Measurements from ENCODE around the gene GEMIN7.
"Not testable (repeated sequence)": the region's sequence is repeated elsewhere in the genome, so short reads cannot be mapped to it uniquely, and the experiment has no call there.

Gene GEMIN7

GRCh38 chr19:45103508-45104319 is 24.7 kb downstream of the GEMIN7 start:
- no peaks in the 10 kb centered on the region for H3K27me3 ChIP-seq (replicated peaks; ENCODE audit: control insufficient read depth, insufficient read depth, low read length, poor library complexity, severe bottlenecking)
- peaks cover 31% of the 10 kb centered on the region for H3K4me1 ChIP-seq (ENCODE audit: control insufficient read depth, insufficient read depth, low read length, poor library complexity, severe bottlenecking)
- no peak overlapping the region for H3K27ac ChIP-seq (ENCODE audit: insufficient read depth, low read length, poor library complexity, severe bottlenecking)
- no peak for DNase-seq
- H3K36me3 ChIP-seq (ENCODE audit: control insufficient read depth, insufficient read depth, low read length) = no peaks in the 10 kb centered on the region
- peak overlapping the region; percentile 45 for H3K4me3 ChIP-seq (ENCODE audit: insufficient read depth, low read depth, low read length, poor library complexity, severe bottlenecking)
- no peaks in the 10 kb centered on the region for H3K9me3 ChIP-seq (ENCODE audit: control insufficient read depth, low read length)

DNA sequence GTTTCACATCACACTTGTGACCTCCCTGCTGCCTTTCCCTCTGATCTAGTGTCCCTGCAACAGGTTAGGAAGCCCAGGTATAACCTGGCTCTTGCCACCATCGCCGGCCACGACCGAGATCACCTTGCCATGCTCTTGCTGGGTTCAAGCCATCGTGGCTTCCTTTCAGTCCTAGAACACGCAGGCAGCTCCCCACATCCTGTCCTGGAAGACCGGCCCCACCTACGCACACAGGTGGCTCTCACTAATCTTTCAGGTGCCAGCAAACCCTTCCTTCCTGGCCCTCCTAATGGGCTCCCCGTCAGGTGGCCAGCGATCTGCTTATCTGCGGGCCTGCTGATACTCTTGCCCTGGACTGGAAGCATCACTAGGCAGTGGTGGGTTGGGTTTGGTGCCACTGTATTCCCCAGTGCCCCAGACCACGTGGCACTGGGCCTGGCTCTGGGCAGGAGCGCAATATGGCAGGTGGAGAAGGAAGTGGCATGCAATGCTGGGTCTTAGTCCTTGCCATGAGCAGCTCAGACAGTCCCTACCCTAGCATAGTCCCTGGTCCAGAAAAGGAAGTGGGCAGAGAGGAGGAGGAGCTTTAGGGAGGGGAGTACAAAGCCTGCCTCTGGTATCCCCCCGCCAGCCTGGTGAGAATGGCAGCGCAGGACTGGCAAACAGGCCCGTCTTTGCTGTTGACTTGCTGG is 25.7 kb downstream of the GEMIN7 start:
- no peak overlapping the region for H3K27ac ChIP-seq (ENCODE audit: insufficient read depth, low read length, poor library complexity, severe bottlenecking)
- no peaks in the 10 kb centered on the region for H3K36me3 ChIP-seq (ENCODE audit: control insufficient read depth, insufficient read depth, low read length)
- H3K4me1 ChIP-seq (ENCODE audit: control insufficient read depth, insufficient read depth, low read length, poor library complexity, severe bottlenecking) = peaks cover 28% of the 10 kb centered on the region
- no peaks in the 10 kb centered on the region for H3K27me3 ChIP-seq (replicated peaks; ENCODE audit: control insufficient read depth, insufficient read depth, low read length, poor library complexity, severe bottlenecking)
- no peak overlapping the region for H3K4me3 ChIP-seq (ENCODE audit: insufficient read depth, low read depth, low read length, poor library complexity, severe bottlenecking)
- DNase-seq = no peak
- no peaks in the 10 kb centered on the region for H3K9me3 ChIP-seq (ENCODE audit: control insufficient read depth, low read length)

DNA sequence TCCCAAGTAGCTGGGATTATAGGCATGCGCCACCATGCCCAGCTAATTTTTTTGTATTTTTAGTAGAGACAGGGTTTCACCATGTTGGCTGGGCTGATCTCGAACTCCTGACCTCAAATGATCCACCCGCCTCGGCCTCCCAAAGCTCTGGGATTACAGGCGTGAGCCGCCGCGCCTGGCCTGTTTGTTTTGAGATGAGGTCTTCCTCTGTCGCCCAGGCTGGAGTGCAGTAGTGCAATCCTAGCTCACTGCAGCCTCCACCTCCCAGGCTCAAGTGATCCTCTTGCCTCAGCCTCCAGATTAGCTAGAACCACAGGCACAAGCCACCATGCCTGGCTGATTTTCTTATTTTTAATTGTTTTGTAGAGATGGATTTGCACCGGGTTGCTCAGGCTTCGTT is 27.3 kb downstream of the GEMIN7 start:
- DNase-seq; H3K9me3 ChIP-seq (ENCODE audit: control insufficient read depth, low read length); H3K36me3 ChIP-seq (ENCODE audit: control insufficient read depth, insufficient read depth, low read length); H3K27ac ChIP-seq (ENCODE audit: insufficient read depth, low read length, poor library complexity, severe bottlenecking); H3K27me3 ChIP-seq (replicated peaks; ENCODE audit: control insufficient read depth, insufficient read depth, low read length, poor library complexity, severe bottlenecking); H3K4me3 ChIP-seq (ENCODE audit: insufficient read depth, low read depth, low read length, poor library complexity, severe bottlenecking): not testable (repeated sequence)
- peaks cover 28% of the 10 kb centered on the region for H3K4me1 ChIP-seq (ENCODE audit: control insufficient read depth, insufficient read depth, low read length, poor library complexity, severe bottlenecking)

DNA sequence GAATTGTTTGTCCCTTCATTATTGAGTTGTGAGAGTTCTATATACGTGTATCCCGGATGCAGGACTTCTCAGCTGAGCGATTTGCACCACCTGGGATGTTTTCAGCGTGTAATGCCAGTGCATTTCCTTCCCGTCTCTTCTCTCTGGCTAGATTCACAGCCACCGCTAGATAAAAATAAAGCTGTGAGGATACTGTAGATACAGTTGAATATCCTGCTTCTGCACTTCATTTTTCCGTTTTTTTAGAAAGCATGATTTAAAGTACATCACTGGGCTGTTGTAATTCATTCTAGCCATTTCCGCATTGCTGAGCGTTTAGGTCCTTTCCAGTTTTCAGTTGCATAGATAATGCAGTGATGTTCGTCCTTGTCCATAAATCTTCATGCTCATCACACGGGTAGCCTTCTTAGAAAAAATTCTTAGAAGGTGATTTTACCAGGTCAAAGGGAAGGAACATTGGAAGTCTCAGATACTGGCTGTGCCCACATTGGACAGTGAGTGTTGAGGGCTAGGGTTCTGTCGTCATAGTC is 28.6 kb downstream of the GEMIN7 start:
- Histone ChIP-seq H3K27ac (ENCODE audit: insufficient read depth, low read length, poor library complexity, severe bottlenecking) (no peak overlapping the region), H3K9me3 (ENCODE audit: control insufficient read depth, low read length) (no peaks in the 10 kb centered on the region), H3K27me3 (replicated peaks; ENCODE audit: control insufficient read depth, insufficient read depth, low read length, poor library complexity, severe bottlenecking) (no peaks in the 10 kb centered on the region), H3K4me1 (ENCODE audit: control insufficient read depth, insufficient read depth, low read length, poor library complexity, severe bottlenecking) (peaks cover 24% of the 10 kb centered on the region), H3K4me3 (ENCODE audit: insufficient read depth, low read depth, low read length, poor library complexity, severe bottlenecking) (no peak overlapping the region), H3K36me3 (ENCODE audit: control insufficient read depth, insufficient read depth, low read length) (no peaks in the 10 kb centered on the region)
- no peak for DNase-seq

- H3K36me3 ChIP-seq (ENCODE audit: control insufficient read depth, insufficient read depth, low read length) = no peaks in the 10 kb centered on the region
- no peaks in the 10 kb centered on the region for H3K9me3 ChIP-seq (ENCODE audit: control insufficient read depth, low read length)
- no peaks in the 10 kb centered on the region for H3K4me1 ChIP-seq (ENCODE audit: control insufficient read depth, insufficient read depth, low read length, poor library complexity, severe bottlenecking)
- no peak for DNase-seq
- H3K27ac ChIP-seq (ENCODE audit: insufficient read depth, low read length, poor library complexity, severe bottlenecking) = no peak overlapping the region
- no peaks in the 10 kb centered on the region for H3K27me3 ChIP-seq (replicated peaks; ENCODE audit: control insufficient read depth, insufficient read depth, low read length, poor library complexity, severe bottlenecking)
- H3K4me3 ChIP-seq (ENCODE audit: insufficient read depth, low read depth, low read length, poor library complexity, severe bottlenecking) = no peak overlapping the region
Measured at GRCh38 chr19:45110851-45111266, 31.8 kb downstream of the GEMIN7 start.

DNA sequence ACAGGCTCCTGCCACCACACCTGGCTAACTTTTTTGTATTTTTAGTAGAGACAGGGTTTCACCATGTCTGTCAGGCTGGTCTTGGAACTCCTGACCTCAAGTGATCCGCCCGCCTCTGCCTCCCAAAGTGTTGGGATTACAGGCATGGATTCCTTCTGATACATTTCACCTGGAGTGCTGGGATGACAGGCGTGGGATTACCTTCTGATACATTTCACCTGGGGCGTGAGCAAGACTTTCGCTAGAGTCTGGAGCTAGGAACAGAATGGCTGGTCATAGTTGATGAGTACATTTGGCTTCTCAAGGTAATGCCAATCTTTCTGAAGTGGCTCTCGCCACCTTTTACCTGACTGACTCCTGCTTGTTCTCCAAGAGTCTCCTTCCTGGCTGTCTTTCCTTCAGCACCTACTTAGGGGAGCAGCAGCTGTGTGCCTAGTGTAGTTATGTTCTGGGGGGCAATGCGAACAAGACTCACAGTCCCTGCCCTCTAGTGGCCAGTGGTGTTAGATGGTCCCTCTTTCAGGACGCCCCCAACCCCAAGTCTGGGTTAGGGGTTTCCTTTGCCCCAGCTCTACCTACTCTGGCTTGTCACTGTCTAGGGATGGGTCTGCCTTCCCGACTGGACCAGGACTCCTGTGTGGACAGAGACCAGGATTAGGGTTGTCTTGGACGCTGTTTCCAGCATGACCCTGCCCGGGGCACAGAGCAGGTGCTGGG is 33.2 kb downstream of the GEMIN7 start:
- DNase-seq = no peak

GRCh38 chr19:45113628-45114027 is 34.6 kb downstream of the GEMIN7 start:
- no peaks in the 10 kb centered on the region for H3K9me3 ChIP-seq (ENCODE audit: control insufficient read depth, low read length)
- H3K4me1 ChIP-seq (ENCODE audit: control insufficient read depth, insufficient read depth, low read length, poor library complexity, severe bottlenecking) = peaks cover 16% of the 10 kb centered on the region

More for the DNA sequence above, 33.2 kb downstream of the GEMIN7 start:
- Histone ChIP-seq H3K4me1 (ENCODE audit: control insufficient read depth, insufficient read depth, low read length, poor library complexity, severe bottlenecking) (peaks cover 11% of the 10 kb centered on the region), H3K36me3 (ENCODE audit: control insufficient read depth, insufficient read depth, low read length) (no peaks in the 10 kb centered on the region), H3K4me3 (ENCODE audit: insufficient read depth, low read depth, low read length, poor library complexity, severe bottlenecking) (no peak overlapping the region), H3K27ac (ENCODE audit: insufficient read depth, low read length, poor library complexity, severe bottlenecking) (no peak overlapping the region), H3K27me3 (replicated peaks; ENCODE audit: control insufficient read depth, insufficient read depth, low read length, poor library complexity, severe bottlenecking) (no peaks in the 10 kb centered on the region), H3K9me3 (ENCODE audit: control insufficient read depth, low read length) (no peaks in the 10 kb centered on the region)

GRCh38 chr19:45114116-45114515 is 35.1 kb downstream of the GEMIN7 start:
- no peaks in the 10 kb centered on the region for H3K9me3 ChIP-seq (ENCODE audit: control insufficient read depth, low read length)
- H3K36me3 ChIP-seq (ENCODE audit: control insufficient read depth, insufficient read depth, low read length) = no peaks in the 10 kb centered on the region
- H3K4me3 ChIP-seq (ENCODE audit: insufficient read depth, low read depth, low read length, poor library complexity, severe bottlenecking) = no peak overlapping the region
- H3K27me3 ChIP-seq (replicated peaks; ENCODE audit: control insufficient read depth, insufficient read depth, low read length, poor library complexity, severe bottlenecking) = no peaks in the 10 kb centered on the region
- H3K4me1 ChIP-seq (ENCODE audit: control insufficient read depth, insufficient read depth, low read length, poor library complexity, severe bottlenecking) = peaks cover 16% of the 10 kb centered on the region
- H3K27ac ChIP-seq (ENCODE audit: insufficient read depth, low read length, poor library complexity, severe bottlenecking) = no peak overlapping the region
- DNase-seq = no peak

More at GRCh38 chr19:45113628-45114027, 34.6 kb downstream of the GEMIN7 start:
- DNase-seq = no peak
- H3K27me3 ChIP-seq (replicated peaks; ENCODE audit: control insufficient read depth, insufficient read depth, low read length, poor library complexity, severe bottlenecking) = no peaks in the 10 kb centered on the region
- H3K27ac ChIP-seq (ENCODE audit: insufficient read depth, low read length, poor library complexity, severe bottlenecking) = no peak overlapping the region
- no peaks in the 10 kb centered on the region for H3K36me3 ChIP-seq (ENCODE audit: control insufficient read depth, insufficient read depth, low read length)
- no peak overlapping the region for H3K4me3 ChIP-seq (ENCODE audit: insufficient read depth, low read depth, low read length, poor library complexity, severe bottlenecking)

- no peak for DNase-seq
- Histone ChIP-seq H3K4me1 (ENCODE audit: control insufficient read depth, insufficient read depth, low read length, poor library complexity, severe bottlenecking) (peaks cover 16% of the 10 kb centered on the region), H3K27me3 (replicated peaks; ENCODE audit: control insufficient read depth, insufficient read depth, low read length, poor library complexity, severe bottlenecking) (no peaks in the 10 kb centered on the region), H3K27ac (ENCODE audit: insufficient read depth, low read length, poor library complexity, severe bottlenecking) (no peak overlapping the region), H3K4me3 (ENCODE audit: insufficient read depth, low read depth, low read length, poor library complexity, severe bottlenecking) (no peak overlapping the region), H3K9me3 (ENCODE audit: control insufficient read depth, low read length) (no peaks in the 10 kb centered on the region), H3K36me3 (ENCODE audit: control insufficient read depth, insufficient read depth, low read length) (no peaks in the 10 kb centered on the region)
Measured at GRCh38 chr19:45115809-45116615, 37.0 kb downstream of the GEMIN7 start.
